NCI-H82 (cell line): ENCODE measurements around the gene PRKCE.
"Not testable (repeated sequence)": the region's sequence is repeated elsewhere in the genome, so short reads cannot be mapped to it uniquely, and the experiment has no call there.

ENCODE experiments used
- DNase-seq: peaks from one replicate; lab custom pipeline; 2025; lab: John Stamatoyannopoulos, UW

The PRKCE gene

GRCh38 chr2:46194856-46195255, 543.4 kb downstream of the PRKCE start:
- no peak for DNase-seq

- no peak for DNase-seq
Measured at GRCh38 chr2:46195819-46196218, 544.3 kb downstream of the PRKCE start.

GRCh38 chr2:46196871-46197462, 545.5 kb downstream of the PRKCE start:
- DNase-seq, result no peak

GRCh38 chr2:46197672-46198071, 546.2 kb downstream of the PRKCE start:
- DNase-seq, result no peak

- no peak for DNase-seq
Measured at GRCh38 chr2:46198164-46198883, 546.8 kb downstream of the PRKCE start.

GRCh38 chr2:46198966-46199365, 547.5 kb downstream of the PRKCE start:
- DNase-seq, result no peak

GRCh38 chr2:46200100-46200690, 548.7 kb downstream of the PRKCE start:
- DNase-seq, result no peak

- DNase-seq, result no peak
Measured at GRCh38 chr2:46200861-46201605, 549.6 kb downstream of the PRKCE start.

GRCh38 chr2:46202453-46202852, 551.0 kb downstream of the PRKCE start:
- no peak for DNase-seq

- DNase-seq, result no peak
Measured at GRCh38 chr2:46202987-46203386, 551.5 kb downstream of the PRKCE start.

GRCh38 chr2:46203636-46204035, 552.2 kb downstream of the PRKCE start:
- not testable (repeated sequence) for DNase-seq

- no peak for DNase-seq
Measured at GRCh38 chr2:46207591-46207990, 556.1 kb downstream of the PRKCE start.

- DNase-seq, result no peak
Measured at GRCh38 chr2:46208766-46209165, 557.3 kb downstream of the PRKCE start.

- no peak for DNase-seq
Measured at GRCh38 chr2:46210063-46210462, 558.6 kb downstream of the PRKCE start.

- DNase-seq, result no peak
Measured at GRCh38 chr2:46211461-46211860, 560.0 kb downstream of the PRKCE start.

GRCh38 chr2:46213906-46214305, 562.4 kb downstream of the PRKCE start:
- no peak for DNase-seq

- no peak for DNase-seq
Measured at GRCh38 chr2:46216213-46216612, 564.7 kb downstream of the PRKCE start.

- not testable (repeated sequence) for DNase-seq
Measured at GRCh38 chr2:46223514-46223913, 572.0 kb downstream of the PRKCE start.

- no peak for DNase-seq
Measured at GRCh38 chr2:46225150-46225625, 573.7 kb downstream of the PRKCE start.

- DNase-seq, result no peak
Measured at GRCh38 chr2:46225730-46226129, 574.3 kb downstream of the PRKCE start.

- no peak for DNase-seq
Measured at GRCh38 chr2:46226620-46227019, 575.1 kb downstream of the PRKCE start.

GRCh38 chr2:46227022-46227421, 575.5 kb downstream of the PRKCE start:
- no peak for DNase-seq
